Measurements from ENCODE around the gene ELAVL3. TPM values are rescaled to one million over a fixed set of nuclear protein-coding genes. Genes with fewer than 3 reads are reported as not detected.

Gene ELAVL3
- total and polyA plus RNA-seq, 2 of the 8 experiments (the other 6 are each of a cell fraction or from before 2014, with no cell fraction given): 0.80 to 1.0 TPM

DNA sequence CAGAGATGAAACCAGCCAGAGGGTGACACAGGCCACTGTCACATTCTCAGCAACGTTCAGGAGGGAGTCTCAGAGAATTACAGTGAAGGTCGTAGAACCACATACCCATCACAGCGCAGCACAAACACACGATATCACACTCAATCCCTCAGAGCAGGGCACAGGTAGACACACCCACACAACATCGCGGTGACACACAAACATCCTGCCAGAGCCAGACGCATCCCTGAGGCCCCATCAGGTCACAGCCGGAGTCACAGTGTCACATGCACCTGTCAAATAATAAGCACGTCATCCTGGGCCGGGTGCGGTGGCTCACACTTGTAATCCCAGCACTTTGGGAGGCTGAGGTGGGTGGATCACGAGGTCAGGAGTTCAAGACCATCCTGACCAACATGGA lies 17.5 kb downstream of the ELAVL3 start:
- H2BK15ac ChIP-seq (ENCODE audit: low read length): peak overlapping the region; percentile 98
- peaks cover 9% of the 10 kb centered on the region; the same call in 1 of the 2 replicates for H3K23me2 ChIP-seq (ENCODE audit: low read depth, low read length)
- H3K9ac ChIP-seq (replicated peaks in 1 of 4; ENCODE audit: extremely low read depth in 1 of 4, low read depth in 3 of 4, low read length in 3 of 4): no peak overlapping the region
- H2AK5ac ChIP-seq (ENCODE audit: low read depth, low read length): peak overlapping the region; percentile 99
- H3K79me2 ChIP-seq (ENCODE audit: control insufficient read depth in 1 of 2, insufficient read depth in 2 of 2, low read length in 2 of 2): no peaks in the 10 kb centered on the region
- no peak overlapping the region for H3K18ac ChIP-seq (ENCODE audit: extremely low read depth, low read length)
- no peak overlapping the region for H2BK120ac ChIP-seq (replicated peaks; ENCODE audit: low read depth, low read length)
- no peak overlapping the region for H2AFZ ChIP-seq (ENCODE audit: low read length)
- H3K9me3 ChIP-seq (ENCODE audit: insufficient read depth in 2 of 2, low read depth in 1 of 2, low read length in 1 of 2): no peaks in the 10 kb centered on the region
- ChIA-PET POLR2A (ENCODE audit: partially characterized antibody) (interaction anchor here (0.9 kb wide), 1 partner anchor 18 kb away, joined by 3 read pairs; no protein-coding TSS in a partner anchor), CTCF (ENCODE audit: partially characterized antibody) (interaction anchor here (0.7 to 1.9 kb wide), 3 partner anchors 11 to 17 kb away, joined by 3 to 4 read pairs (median 4); no protein-coding TSS in a partner anchor)
- H3K27me3 ChIP-seq (replicated peaks in 1 of 4; ENCODE audit: control insufficient read depth in 3 of 4, extremely low read depth in 1 of 4, insufficient read depth in 3 of 4, low read length in 3 of 4): no peaks in the 10 kb centered on the region
- peaks cover 4% of the 10 kb centered on the region; the same call in 1 of the 2 replicates for H3K79me1 ChIP-seq (ENCODE audit: low read depth, low read length)
- H4K5ac ChIP-seq (ENCODE audit: insufficient read length, low read depth, low read length): no peak overlapping the region
- no peak overlapping the region for H3K4me3 ChIP-seq (ENCODE audit: extremely low read depth in 1 of 4, insufficient read depth in 2 of 4, low read depth in 3 of 4, low read length in 4 of 4)
- no peak overlapping the region for H3K4me2 ChIP-seq (ENCODE audit: insufficient read depth in 1 of 2, low read depth in 2 of 2, low read length in 2 of 2)
- H4K8ac ChIP-seq (ENCODE audit: extremely low read depth, insufficient read depth, low read length): no peak overlapping the region; the same call in 1 of the 2 replicates
- WGBS, 2 experiments (ENCODE audit: extremely low coverage in 1 of 2, insufficient coverage in 1 of 2, insufficient read length in 1 of 2, insufficient replicate concordance in 2 of 2, low coverage in 1 of 2, low lambda C conversion rate in 2 of 2, missing lambda C conversion rate in 1 of 2): 91% methylated on average over 12 of the region's 12 CpGs; no CpG with 5 or more reads in 1 of the 2 experiments
- peaks cover 0 to 9% of the 10 kb centered on the region in 2 experiments for H4K20me1 ChIP-seq (replicated peaks in 1 of 2; ENCODE audit: control insufficient read depth in 1 of 2, insufficient read depth in 2 of 2, low read length in 2 of 2)
- no peak overlapping the region for H3K4ac ChIP-seq (replicated peaks; ENCODE audit: insufficient read length, low read depth, low read length)
- DNase-seq (ENCODE audit: low read depth in 1 of 2, low spot score in 2 of 2) (no peak), FAIRE-seq (no peak)
- H3K36me3 ChIP-seq (ENCODE audit: control insufficient read depth in 2 of 4, insufficient read depth in 4 of 4, low read length in 3 of 4): no peaks in the 10 kb centered on the region
- H3K27ac ChIP-seq (ENCODE audit: low read depth, low read length): no peak overlapping the region
- no peak overlapping the region for H3K56ac ChIP-seq (replicated peaks; ENCODE audit: insufficient read length, low read depth, low read length)
- 0 out of 2 replicates have a peak overlapping the region, but pooled peaks have one; percentile 63 for H2BK12ac ChIP-seq (ENCODE audit: low read depth, low read length)
- 0 out of 2 replicates have a peak overlapping the region, but pooled peaks have one; percentile 80 for H2BK20ac ChIP-seq (ENCODE audit: low read length)
- H3K23ac ChIP-seq (ENCODE audit: insufficient read length): no peak overlapping the region
- peak overlapping the region; percentile 68; the same call in 1 of the 2 replicates for H2BK5ac ChIP-seq (ENCODE audit: low read depth, low read length)
- H3K4me1 ChIP-seq (replicated peaks in 1 of 4; ENCODE audit: control insufficient read depth in 3 of 4, insufficient read depth in 4 of 4, low read length in 3 of 4): peaks cover 4 to 15% (median 10%) of the 10 kb centered on the region in 4 experiments; a peak in 6 of 7 replicates
- no peak overlapping the region for H3K14ac ChIP-seq (ENCODE audit: insufficient read length)
- H4K91ac ChIP-seq (replicated peaks; ENCODE audit: insufficient read length, low read length): peak overlapping the region; percentile 74
- TF ChIP-seq CEBPB (IDR thresholded peaks at IDR 0.05; ENCODE audit: low read depth, low read length) (no peak), SP2 (IDR thresholded peaks at IDR 0.05; ENCODE audit: low read length) (no peak), SIRT6 (IDR thresholded peaks at IDR 0.05; ENCODE audit: low read length) (no peak), SP1 (IDR thresholded peaks at IDR 0.05; ENCODE audit: low read depth, low read length) (no peak), CTBP2 (IDR thresholded peaks at IDR 0.05; ENCODE audit: borderline replicate concordance, insufficient read depth, insufficient read length, low read length) (no peak), RFX5 (IDR thresholded peaks at IDR 0.05; ENCODE audit: borderline replicate concordance, low read depth, low read length) (no peak), KDM5A (IDR thresholded peaks at IDR 0.05; ENCODE audit: low read length) (no peak), TAF7 (optimal IDR thresholded peaks at IDR 0.05; ENCODE audit: borderline replicate concordance, low read depth, low read length) (no peak), SIN3A (conservative IDR thresholded peaks at IDR 0.05 in 1 of 2, IDR thresholded peaks at IDR 0.05 in 1 of 2; ENCODE audit: low read depth in 1 of 2, low read length in 2 of 2) (no peak), TAF1 (IDR thresholded peaks at IDR 0.05; ENCODE audit: low read depth, low read length) (no peak)
- TF ChIP-seq, protein P1, sequence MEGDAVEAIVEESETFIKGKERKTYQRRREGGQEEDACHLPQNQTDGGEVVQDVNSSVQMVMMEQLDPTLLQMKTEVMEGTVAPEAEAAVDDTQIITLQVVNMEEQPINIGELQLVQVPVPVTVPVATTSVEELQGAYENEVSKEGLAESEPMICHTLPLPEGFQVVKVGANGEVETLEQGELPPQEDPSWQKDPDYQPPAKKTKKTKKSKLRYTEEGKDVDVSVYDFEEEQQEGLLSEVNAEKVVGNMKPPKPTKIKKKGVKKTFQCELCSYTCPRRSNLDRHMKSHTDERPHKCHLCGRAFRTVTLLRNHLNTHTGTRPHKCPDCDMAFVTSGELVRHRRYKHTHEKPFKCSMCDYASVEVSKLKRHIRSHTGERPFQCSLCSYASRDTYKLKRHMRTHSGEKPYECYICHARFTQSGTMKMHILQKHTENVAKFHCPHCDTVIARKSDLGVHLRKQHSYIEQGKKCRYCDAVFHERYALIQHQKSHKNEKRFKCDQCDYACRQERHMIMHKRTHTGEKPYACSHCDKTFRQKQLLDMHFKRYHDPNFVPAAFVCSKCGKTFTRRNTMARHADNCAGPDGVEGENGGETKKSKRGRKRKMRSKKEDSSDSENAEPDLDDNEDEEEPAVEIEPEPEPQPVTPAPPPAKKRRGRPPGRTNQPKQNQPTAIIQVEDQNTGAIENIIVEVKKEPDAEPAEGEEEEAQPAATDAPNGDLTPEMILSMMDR (IDR thresholded peaks at IDR 0.05; ENCODE audit: control extremely low read depth in 1 of 3, insufficient read depth in 1 of 3, low read depth in 1 of 3, low read length in 3 of 3): no peak
